HG03039 (cell line): ENCODE data around the gene SCAANT1.

Experiments used
- ATAC-seq: cut with Tn5 transposase; IDR thresholded peaks from one replicate; pipeline ENCODE4 v1.9.1; 2021; ENCODE audit warnings: mild to moderate bottlenecking, moderate library complexity; ENCODE audit not compliant: unreplicated experiment

Gene SCAANT1

DNA sequence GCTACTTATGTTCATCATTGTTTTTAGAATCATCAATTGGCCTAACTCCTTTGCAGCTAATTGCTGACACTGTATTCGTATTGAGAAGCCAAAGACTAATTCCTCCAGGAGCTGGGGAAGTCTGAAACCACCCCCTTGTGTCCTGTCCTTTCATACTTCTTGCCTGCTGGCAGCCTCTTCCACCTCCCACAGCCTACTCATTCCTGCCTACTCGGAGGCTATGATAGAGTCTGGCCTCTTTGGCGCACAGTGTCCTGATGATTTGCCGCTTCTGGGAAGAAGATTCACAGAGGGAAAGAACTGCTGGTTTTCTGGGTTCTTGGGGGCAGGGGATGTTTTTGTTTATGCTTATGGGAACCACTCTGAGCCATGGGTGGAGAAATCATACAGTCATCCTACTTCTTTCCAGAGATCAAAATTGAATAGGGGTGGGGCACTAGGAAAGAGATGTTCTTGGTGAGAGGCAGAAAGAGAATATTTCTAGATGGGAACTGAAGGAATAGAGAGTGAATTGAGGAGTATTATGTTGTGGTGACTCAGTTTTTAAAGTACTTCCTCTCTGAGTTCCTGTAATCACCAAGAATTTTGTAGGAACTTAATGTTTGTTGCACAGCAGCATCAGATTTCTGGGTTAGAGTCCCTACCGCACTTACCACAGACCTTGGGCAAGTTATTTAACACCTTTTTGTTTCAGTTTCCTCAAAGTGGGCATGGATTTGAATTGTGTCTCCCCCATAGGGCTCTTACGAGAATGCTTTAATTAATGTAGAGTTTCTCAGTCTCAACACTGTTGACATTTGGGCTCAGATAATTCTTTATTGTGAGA is 22.1 kb upstream of the SCAANT1 start:
- ATAC-seq, result no peak

DNA sequence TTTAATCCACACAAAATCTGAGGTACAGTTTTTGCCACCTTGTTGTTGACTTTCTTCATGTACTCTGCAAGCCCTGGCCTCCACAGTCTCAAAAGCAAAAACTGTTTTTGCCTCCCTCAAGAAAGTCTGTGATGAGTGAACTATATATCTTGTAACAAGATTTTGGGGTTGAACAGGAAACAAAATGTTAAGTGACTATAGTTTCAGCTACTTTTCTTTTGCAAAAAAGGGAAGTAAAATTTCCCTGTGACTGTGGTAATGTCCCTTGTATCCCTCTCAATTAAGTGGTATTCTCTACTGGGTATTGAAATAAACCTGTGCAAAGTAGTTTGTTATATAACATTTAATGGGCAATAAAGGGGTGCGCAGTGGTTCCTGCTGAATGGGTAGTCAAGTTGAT is 21.3 kb upstream of the SCAANT1 start:
- peak; percentile 37 for ATAC-seq

DNA sequence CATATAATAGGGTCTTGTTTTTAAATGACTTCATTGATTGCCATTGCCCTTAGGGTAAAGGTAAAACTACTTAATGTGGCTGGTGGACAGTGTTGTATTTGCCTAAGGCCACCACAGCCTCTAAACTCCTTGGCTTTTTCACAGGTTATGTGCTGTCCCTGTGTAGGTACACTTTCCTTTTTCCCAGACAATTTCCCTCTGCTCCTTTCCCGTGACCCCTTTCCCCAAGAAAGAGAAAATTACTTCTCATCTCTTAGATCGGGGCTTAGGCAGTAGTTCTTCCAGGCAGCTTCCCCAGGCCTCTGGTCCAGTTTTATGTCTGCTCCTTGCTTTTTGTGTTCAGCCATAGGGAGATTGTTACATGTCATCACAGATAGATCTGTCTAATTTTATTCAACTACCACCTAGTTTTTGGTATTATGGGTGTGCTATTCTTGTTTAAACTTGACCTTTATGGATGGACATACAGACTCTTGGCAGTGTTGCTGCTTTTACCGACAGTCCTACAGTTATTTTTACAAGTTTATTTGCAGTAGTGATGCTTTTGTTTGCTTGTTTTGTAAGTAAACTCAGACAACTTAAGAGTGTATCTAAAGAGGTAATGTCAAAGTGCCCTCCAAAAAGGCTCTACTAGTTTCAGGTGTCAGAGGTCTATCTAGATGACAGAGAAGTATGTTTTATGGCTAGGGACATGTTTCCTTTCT is 20.5 kb upstream of the SCAANT1 start:
- ATAC-seq, result no peak

DNA sequence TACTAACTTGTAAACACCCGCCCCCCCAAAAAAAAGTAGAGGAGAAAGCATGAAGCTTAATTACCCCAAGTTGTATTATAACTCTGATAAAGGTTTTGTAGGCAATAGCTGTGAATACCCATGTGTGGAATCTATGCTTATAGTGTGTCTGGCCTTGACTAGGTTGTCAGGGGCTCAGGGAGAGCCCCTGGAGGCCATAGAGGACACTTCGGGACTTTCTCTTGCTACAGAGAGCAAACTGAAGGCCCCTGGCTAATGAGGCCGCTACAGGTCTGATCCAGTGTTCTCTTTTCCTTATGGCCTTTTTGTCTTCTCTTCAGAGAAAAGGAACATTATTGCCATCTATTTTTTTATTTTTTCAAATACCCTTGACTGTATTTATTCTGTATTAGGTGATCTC is 19.1 kb upstream of the SCAANT1 start:
- ATAC-seq, result no peak

DNA sequence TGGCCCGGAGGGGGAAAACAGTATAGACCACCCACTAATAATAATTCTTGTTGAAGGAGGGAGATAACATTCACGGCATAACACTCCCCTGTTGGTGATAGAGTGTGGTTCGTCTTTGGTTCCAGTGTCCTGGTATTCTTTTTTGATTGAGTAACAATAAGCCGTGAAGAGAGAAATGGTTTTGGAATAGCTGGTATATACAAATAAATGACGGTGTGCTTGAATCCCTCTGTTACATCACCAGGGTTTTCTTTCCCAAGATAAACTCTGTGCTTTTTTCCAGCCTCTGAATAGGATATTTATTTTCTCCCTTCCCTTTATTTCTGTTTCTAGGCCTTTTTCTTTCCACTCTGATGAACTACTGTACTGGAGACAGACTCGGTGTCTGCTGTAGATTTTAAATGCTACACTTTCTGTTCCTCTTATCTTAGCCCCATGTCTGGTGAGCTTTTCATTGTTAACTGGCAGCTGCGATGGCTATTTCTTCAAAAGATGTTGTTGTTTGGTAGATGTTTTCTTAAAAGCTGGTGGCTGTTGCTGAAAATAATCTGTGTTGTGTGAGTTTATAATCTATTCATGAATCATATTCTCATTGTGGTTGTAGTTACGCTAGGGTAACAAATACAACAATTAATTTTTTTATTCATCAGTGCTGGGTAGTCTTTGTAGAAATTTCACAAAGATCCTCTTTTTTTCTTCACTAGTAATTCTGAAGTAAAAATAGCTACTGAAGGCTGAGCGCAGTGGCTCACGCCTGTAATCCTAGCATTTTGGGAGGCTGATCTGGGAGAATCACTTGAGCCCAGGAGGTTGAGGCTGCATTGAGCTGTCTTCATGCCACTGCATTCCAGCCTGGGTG is 15.5 kb upstream of the SCAANT1 start:
- peak; percentile 53 for ATAC-seq

DNA sequence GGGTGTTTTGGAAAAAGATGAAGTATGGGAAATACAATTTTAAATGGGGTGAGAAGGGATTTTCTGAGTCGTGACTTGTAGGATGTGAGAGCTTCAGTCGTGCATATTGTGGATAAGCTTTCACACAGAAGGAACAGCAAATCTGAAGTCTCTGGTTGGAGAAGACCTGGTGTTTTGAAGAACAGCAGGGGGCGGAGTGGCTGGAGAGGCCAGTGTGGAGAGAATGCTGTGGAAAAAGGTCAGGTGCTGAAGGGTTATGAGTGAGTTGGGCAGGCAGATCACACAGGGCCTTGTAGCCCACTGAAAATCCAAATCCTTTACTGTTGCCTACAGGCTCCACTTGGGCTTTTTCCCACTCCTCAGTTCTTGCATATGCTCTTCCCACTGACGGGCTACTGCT is 14.1 kb upstream of the SCAANT1 start:
- ATAC-seq, result no peak

DNA sequence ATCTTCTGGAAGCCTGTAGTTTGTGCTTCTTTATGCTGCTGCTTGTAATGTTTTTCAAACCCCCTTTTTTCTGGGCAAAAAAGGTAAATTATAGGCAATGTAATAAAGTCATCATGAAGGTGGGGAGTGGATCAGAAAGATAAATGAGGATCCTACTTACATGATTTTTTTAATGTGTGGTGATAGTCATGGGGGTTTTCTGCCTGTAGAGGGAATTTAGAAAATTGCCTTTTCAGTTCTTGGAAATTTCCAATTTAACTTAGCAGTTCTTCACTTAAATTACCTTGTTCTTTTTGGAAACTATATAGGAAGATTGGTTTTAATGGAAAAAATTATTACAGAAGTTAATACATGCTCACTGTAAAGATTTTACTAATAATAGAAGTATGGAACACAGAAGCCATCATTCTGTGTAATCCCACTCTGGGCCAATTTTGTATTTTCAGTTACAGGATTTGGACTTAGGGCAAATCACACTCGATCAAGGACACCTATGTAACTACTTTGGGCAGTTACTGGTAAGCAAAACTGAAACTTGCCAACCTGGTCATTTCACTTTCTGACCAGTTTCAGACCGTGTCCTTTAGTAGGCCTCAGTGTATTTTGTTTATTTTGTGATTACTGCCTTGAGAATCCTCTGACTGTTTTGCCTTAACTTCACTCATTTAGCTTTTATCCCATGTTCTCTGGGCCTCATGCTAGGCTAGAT is 10.5 kb upstream of the SCAANT1 start:
- no peak for ATAC-seq

DNA sequence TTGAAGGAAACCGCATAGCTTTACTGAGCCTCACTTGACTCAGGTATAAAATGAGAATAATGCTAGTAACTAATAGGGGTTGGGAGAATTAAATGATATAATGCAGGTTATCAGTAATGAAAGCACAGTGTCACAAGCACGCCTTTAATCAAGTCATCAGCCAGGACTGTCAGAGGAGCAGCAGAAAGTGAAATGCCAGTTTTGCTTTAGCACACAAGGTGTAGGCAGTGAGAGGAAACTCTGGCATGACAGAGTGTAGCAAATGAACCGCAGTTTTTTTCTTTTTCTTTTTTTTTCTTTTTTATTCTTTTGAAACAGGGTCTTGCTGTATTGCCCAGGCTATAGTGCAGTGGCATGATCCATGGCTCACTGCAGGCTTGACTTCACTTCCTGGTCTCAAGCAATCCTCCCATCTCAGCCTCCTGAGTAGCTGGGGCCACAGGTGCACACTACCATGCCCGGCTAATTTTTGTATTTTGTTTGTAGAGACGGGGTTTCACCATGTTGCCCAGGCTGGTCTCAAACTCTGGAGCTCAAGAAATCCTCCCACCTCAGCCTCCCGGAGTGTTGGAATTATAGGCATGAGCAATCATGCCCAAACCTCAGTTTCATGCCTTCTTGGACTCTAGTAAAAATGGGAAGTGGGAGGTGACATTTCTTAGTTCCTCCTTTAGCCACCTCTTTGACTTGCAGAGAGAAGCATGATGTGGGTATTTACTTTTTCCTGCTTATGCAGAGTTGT is 9.7 kb upstream of the SCAANT1 start:
- peak; percentile 69 for ATAC-seq

DNA sequence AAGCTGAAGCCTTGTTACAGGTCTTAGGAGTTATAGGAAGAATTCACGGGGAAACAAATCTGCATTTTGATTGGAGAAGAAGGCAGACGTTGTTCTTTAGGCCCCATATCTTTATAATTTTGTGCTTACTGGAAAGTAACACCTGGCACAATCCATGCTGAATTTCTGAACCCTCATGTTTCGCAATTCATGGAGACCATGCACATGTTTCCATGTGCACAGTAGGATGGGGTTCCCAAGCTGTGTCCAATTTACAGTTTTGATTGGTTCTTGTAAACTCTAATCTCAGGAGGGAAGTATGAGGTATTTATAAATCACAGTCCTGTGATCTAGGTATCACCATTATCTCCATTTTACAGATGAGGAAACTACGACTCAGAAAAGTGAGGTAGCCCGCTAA is 7.8 kb upstream of the SCAANT1 start:
- ATAC-seq, result no peak

DNA sequence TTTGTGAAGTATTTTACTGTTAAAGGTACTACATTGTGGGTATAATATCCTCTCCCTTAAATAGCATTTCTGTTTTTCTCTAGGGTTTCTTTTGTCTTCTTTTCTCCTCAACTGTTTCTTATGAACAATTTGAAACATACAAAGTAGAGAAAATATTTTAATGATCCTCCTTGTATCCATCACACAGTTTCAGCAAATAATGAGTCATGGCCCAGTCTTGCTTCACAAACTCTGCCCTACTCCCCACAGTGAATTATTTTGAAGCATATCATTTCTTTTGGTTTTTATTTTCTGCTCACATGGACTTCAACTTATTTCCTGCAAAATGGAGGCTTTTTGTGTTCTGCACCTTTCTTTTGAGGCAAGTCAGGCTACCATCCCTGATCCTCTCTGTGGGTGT is 6.1 kb upstream of the SCAANT1 start:
- ATAC-seq, result no peak

DNA sequence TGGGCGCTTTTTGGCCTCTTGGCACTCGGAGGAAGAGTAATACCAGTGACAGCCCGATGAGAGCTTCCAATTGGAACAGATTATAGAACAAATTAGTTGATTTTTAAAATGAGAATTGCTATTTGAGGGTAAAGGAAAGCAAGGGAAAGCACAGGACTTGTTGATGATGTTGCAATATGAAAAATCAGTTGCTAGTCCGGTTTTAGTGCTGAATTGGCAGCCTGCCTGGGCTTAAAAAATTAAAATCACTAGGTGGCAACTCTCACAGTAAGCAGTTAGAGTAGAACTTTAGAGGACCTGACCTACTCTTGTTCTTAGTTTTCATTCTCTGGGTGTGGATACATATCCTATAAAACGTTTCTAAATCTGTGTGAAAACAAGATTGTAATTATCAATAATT is 2.1 kb upstream of the SCAANT1 start:
- no peak for ATAC-seq

DNA sequence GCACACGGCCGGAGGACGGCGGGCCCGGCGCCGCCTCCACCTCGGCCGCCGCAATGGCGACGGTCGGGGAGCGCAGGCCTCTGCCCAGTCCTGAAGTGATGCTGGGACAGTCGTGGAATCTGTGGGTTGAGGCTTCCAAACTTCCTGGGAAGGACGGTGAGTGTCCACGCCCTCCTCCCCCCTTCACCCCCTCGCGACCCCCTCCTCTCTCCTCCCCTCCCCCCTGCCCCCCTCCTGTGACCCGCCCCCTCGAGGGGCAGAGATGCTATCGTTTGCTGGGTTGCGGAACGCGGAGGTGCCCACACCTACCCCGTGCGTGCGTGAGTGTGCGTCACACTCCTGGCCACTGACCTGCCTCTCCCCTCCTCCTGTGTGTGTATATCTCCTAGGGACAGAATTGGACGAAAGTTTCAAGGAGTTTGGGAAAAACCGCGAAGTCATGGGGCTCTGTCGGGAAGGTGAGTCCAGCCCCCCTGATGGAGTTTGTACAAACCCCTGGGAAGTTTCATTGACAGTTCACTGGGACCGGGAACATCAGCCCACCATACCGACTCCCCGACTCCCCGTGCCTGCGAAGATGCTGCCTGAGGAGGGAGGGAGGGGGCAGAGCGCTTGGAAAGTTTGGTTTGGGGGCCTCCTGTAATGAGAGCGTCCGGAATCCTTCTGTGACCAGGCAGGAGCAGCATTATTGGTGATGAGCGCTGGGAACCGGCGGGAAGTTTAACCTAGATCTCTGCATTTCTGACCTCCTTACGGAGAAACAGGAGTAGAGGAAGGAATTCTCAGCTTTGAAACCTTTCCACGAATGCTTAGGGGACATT is 795 bp upstream of the SCAANT1 start:
- peak; percentile 9 for ATAC-seq

DNA sequence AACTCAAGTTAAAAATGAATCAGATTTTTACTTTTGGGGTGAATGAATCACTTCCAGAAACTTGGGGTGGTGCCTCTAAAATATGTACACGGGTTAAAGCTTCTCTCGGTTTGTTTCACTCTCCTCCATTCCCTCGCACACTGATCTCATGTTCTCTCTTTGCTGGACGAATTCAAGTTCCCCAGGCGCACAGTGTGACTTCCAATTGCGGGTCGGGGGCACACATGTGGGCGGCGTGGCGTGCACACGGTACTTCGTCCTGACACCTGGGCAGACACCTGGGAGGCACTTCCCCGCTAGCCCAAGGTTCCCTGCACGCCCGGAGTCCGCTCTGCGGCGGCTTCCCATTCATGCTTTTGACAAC is 692 bp downstream of the SCAANT1 start:
- no peak for ATAC-seq

DNA sequence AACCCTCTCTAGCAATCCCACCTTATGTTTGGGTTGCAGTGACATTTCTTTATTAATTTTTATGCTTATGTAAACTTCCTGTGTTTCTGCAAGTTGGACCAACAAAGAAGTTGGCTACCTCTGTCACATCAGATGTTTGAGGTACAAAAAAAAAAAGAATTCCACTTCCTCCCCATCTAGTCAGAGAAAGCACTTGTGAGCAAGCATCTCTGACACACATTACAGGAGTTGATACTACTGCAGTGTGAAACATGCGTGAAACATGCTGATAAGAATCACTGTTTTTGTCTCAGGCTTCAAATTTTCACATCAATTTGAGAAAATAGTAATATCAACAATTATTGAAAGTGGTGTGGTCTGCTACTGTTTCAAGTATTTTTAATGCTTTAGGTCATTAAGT is 1.3 kb downstream of the SCAANT1 start:
- ATAC-seq, result no peak

DNA sequence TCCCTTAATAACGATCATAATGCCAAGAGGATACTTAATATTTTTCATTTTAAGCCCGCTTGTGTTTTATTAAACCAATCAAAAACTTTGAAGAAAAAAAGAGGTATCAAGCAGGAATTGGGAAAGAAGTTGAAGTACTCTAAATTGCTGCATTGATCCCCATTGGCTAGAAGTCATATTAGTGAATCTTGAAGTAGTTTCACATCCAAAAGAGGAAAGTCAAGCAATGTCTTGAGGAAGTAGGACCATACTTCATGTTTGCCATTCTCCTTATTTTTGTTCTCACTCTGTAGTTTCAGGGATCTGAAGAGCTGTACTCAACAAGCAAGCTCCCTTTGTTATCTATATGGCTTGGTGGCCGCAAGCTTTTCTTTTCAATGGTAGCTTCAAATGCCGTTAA is 2.2 kb downstream of the SCAANT1 start:
- no peak for ATAC-seq

DNA sequence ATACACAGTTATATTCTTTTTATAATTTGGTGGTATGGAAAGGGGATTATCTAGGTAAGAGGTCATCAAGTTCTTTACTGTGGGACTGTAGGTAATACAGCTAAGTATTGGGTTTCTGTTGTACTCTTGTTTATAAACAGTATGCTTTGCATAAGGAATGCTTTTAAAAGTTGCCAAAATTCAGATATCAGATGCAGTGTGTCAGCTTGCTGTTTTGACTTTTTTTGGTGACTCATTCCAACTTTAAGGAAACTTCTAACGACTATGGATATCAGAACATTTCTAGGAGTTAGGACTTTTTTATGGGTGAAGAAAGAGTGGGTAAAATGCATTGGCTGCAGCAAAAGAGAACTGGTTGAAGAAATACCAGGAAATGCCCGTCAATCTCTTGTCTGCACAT is 2.8 kb downstream of the SCAANT1 start:
- no peak for ATAC-seq

DNA sequence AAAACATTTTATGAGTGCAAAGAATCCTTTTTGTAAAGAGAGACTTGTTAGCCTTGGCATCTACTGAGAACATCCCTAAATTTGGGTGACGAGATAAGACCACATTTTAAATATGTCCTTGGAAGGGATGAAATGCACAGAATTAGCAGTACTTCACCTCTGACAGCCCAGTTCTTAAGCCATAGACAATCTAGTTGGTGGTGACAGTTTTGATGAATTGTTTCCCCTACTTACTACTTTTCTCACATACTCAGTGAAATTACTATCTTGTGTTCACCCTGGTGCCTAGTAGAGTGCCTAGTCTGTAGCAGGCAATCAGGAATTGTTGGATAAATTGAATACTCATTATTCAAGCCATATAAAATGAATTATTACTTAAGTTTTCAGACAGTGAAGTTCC is 3.4 kb downstream of the SCAANT1 start:
- no peak for ATAC-seq

DNA sequence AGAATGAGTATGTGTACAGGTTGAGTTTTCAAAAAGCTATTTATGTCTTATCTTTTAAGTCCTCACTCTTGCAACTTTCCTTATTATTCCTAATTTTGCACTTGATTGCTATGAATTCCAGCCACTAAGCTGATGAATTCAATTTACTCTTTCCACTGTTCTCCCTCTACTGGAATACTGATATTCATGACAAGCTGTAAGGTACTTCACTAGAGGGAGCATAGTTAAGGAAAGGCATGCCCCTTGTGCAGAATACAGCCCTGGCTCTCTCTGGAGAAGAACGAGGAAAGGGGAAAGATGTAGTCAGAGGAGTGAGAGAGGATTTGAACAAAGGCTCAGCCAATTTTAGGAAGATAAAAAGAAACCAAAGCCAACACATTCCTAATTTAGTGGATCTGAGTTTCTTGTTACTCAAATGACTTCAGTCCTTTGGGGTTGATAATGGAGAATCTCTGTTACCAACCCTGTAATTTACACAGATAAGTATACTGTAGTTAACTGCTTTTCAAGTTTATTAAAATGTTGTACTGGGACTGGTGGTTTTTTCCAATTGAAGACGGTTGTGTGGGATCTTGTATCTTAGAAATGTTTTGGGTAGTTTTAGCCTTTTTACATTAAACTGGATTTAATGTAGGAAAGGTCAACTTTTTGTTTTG is 4.0 kb downstream of the SCAANT1 start:
- no peak for ATAC-seq
